HG03354 (cell line): ENCODE data around the gene NAPEPLD.
"Not testable (repeated sequence)": the region's sequence is repeated elsewhere in the genome, so short reads cannot be mapped to it uniquely, and the experiment has no call there.

Experiments
- ATAC-seq: cut with Tn5 transposase; IDR thresholded peaks from one replicate; pipeline ENCODE4 v1.9.1; 2021; ENCODE audit warnings: mild to moderate bottlenecking; ENCODE audit not compliant: unreplicated experiment, poor library complexity, severe bottlenecking

The NAPEPLD gene

GRCh38 chr7:103148131-103148993 lies 537 bp downstream of the NAPEPLD start:
- no peak for ATAC-seq

GRCh38 chr7:103144754-103145153 lies 4.1 kb downstream of the NAPEPLD start:
- not testable (repeated sequence) for ATAC-seq

GRCh38 chr7:103143868-103144267 lies 5.0 kb downstream of the NAPEPLD start:
- no peak for ATAC-seq

GRCh38 chr7:103142494-103142893 lies 6.4 kb downstream of the NAPEPLD start:
- no peak for ATAC-seq

- no peak for ATAC-seq
Measured at GRCh38 chr7:103141753-103142404, 7.0 kb downstream of the NAPEPLD start.

GRCh38 chr7:103140685-103141084 lies 8.2 kb downstream of the NAPEPLD start:
- ATAC-seq: no peak

- ATAC-seq: no peak
Measured at GRCh38 chr7:103140061-103140460, 8.8 kb downstream of the NAPEPLD start.

GRCh38 chr7:103134836-103135554 lies 13.9 kb downstream of the NAPEPLD start:
- no peak for ATAC-seq

- no peak for ATAC-seq
Measured at GRCh38 chr7:103132995-103133688, 15.8 kb downstream of the NAPEPLD start.

- no peak for ATAC-seq
Measured at GRCh38 chr7:103130901-103131624, 17.8 kb downstream of the NAPEPLD start.

GRCh38 chr7:103129702-103130549 lies 19.0 kb downstream of the NAPEPLD start:
- ATAC-seq: no peak

- no peak for ATAC-seq
Measured at GRCh38 chr7:103127006-103127405, 21.9 kb downstream of the NAPEPLD start.

- no peak for ATAC-seq
Measured at GRCh38 chr7:103124429-103124979, 24.4 kb downstream of the NAPEPLD start.

GRCh38 chr7:103123529-103123928 lies 25.4 kb downstream of the NAPEPLD start:
- no peak for ATAC-seq

GRCh38 chr7:103121641-103122040 lies 27.3 kb downstream of the NAPEPLD start:
- ATAC-seq: no peak

GRCh38 chr7:103120362-103120761 lies 28.5 kb downstream of the NAPEPLD start:
- ATAC-seq: no peak

GRCh38 chr7:103119791-103120291 lies 29.1 kb downstream of the NAPEPLD start:
- no peak for ATAC-seq

- no peak for ATAC-seq
Measured at GRCh38 chr7:103117465-103117864, 31.4 kb downstream of the NAPEPLD start.
